ENCODE data around the gene VEPH1.

GRCh38 chr3:157319672-157320071 lies 183.5 kb downstream of the VEPH1 start:
- no peak for TF ChIP-seq CTCF (IDR thresholded peaks at IDR 0.05)
- no peak for TF ChIP-seq EP300 (IDR thresholded peaks at IDR 0.05)
- no peak for TF ChIP-seq POLR2A (IDR thresholded peaks at IDR 0.05)

Measured in tibial nerve (tissue), 4 donors.